Measurements from ENCODE around the gene RDM1. TPM values are rescaled to one million over a fixed set of nuclear protein-coding genes. Genes with fewer than 3 reads are reported as not detected.
A peak's percentile ranks its signal among the peaks of the same experiment; 100 is the strongest.

Gene RDM1
- polyA plus RNA-seq = under 1 TPM; 0.55 TPM

GRCh38 chr17:35930211-35931065 is at the start of gene RDM1:
RDM1 (minus strand) TSS chr17:35930773; CDS start chr17:35930727, 46 bp downstream.
- H3K27ac ChIP-seq (ENCODE audit: low read depth in 2 of 2, low read length in 1 of 2) = no peak within 1 kb of the TSS
- no peaks in the 10 kb centered on the region for H3K9me3 ChIP-seq (ENCODE audit: control insufficient read depth in 2 of 2, insufficient read depth in 1 of 2, low read depth in 1 of 2, low read length in 1 of 2)
- no peaks in the 10 kb centered on the region for H3K36me3 ChIP-seq (ENCODE audit: control insufficient read depth in 2 of 2, insufficient read depth in 2 of 2, low read length in 1 of 2)
- WGBS, 2 donors = 2% methylated on average over 35 of the region's 35 CpGs
- H3K4me3 ChIP-seq (ENCODE audit: low read depth in 1 of 2, low read length in 2 of 2) = peak within 1 kb of the TSS; percentile 31 to 38
- H3K4me1 ChIP-seq (ENCODE audit: control insufficient read depth in 2 of 2, insufficient read depth in 2 of 2, low read length in 1 of 2) = no peaks in the 10 kb centered on the region
- no peaks in the 10 kb centered on the region for H3K27me3 ChIP-seq (ENCODE audit: control insufficient read depth in 1 of 2, insufficient read depth in 2 of 2, low read length in 2 of 2)

- no peaks in the 10 kb centered on the region for H3K9me3 ChIP-seq (ENCODE audit: control insufficient read depth in 2 of 2, insufficient read depth in 1 of 2, low read depth in 1 of 2, low read length in 1 of 2)
- WGBS, 2 donors = 75 to 89% methylated on average over 3 of the region's 3 CpGs
- no peaks in the 10 kb centered on the region for H3K36me3 ChIP-seq (ENCODE audit: control insufficient read depth in 2 of 2, insufficient read depth in 2 of 2, low read length in 1 of 2)
- H3K27ac ChIP-seq (ENCODE audit: low read depth in 2 of 2, low read length in 1 of 2) = no peak overlapping the region
- H3K4me3 ChIP-seq (ENCODE audit: low read depth in 1 of 2, low read length in 2 of 2) = no peak overlapping the region
- H3K27me3 ChIP-seq (ENCODE audit: control insufficient read depth in 1 of 2, insufficient read depth in 2 of 2, low read length in 2 of 2) = no peaks in the 10 kb centered on the region
- no peaks in the 10 kb centered on the region for H3K4me1 ChIP-seq (ENCODE audit: control insufficient read depth in 2 of 2, insufficient read depth in 2 of 2, low read length in 1 of 2)
Observed at GRCh38 chr17:35978346-35978745, 47.8 kb upstream of the RDM1 start.

GRCh38 chr17:35977509-35977908 is 46.9 kb upstream of the RDM1 start:
- no peaks in the 10 kb centered on the region for H3K27me3 ChIP-seq (ENCODE audit: control insufficient read depth in 1 of 2, insufficient read depth in 2 of 2, low read length in 2 of 2)
- 90 to 93% methylated on average over 7 of the region's 7 CpGs for WGBS, 2 donors

GRCh38 chr17:35973333-35974260 is 43.0 kb upstream of the RDM1 start:
- no peaks in the 10 kb centered on the region for H3K27me3 ChIP-seq (ENCODE audit: control insufficient read depth in 1 of 2, insufficient read depth in 2 of 2, low read length in 2 of 2)
- 35 to 46% methylated on average over 10 of the region's 10 CpGs for WGBS, 2 donors
- H3K36me3 ChIP-seq (ENCODE audit: control insufficient read depth in 2 of 2, insufficient read depth in 2 of 2, low read length in 1 of 2) = no peaks in the 10 kb centered on the region
- no peak overlapping the region for H3K27ac ChIP-seq (ENCODE audit: low read depth in 2 of 2, low read length in 1 of 2)
- no peak overlapping the region for H3K4me3 ChIP-seq (ENCODE audit: low read depth in 1 of 2, low read length in 2 of 2)
- H3K4me1 ChIP-seq (ENCODE audit: control insufficient read depth in 2 of 2, insufficient read depth in 2 of 2, low read length in 1 of 2) = no peaks in the 10 kb centered on the region
- no peaks in the 10 kb centered on the region for H3K9me3 ChIP-seq (ENCODE audit: control insufficient read depth in 2 of 2, insufficient read depth in 1 of 2, low read depth in 1 of 2, low read length in 1 of 2)

More at GRCh38 chr17:35977509-35977908, 46.9 kb upstream of the RDM1 start:
- Histone ChIP-seq H3K27ac (ENCODE audit: low read depth in 2 of 2, low read length in 1 of 2) (no peak overlapping the region), H3K4me1 (ENCODE audit: control insufficient read depth in 2 of 2, insufficient read depth in 2 of 2, low read length in 1 of 2) (no peaks in the 10 kb centered on the region), H3K4me3 (ENCODE audit: low read depth in 1 of 2, low read length in 2 of 2) (no peak overlapping the region), H3K9me3 (ENCODE audit: control insufficient read depth in 2 of 2, insufficient read depth in 1 of 2, low read depth in 1 of 2, low read length in 1 of 2) (no peaks in the 10 kb centered on the region), H3K36me3 (ENCODE audit: control insufficient read depth in 2 of 2, insufficient read depth in 2 of 2, low read length in 1 of 2) (no peaks in the 10 kb centered on the region)

- no peaks in the 10 kb centered on the region for H3K9me3 ChIP-seq (ENCODE audit: control insufficient read depth in 2 of 2, insufficient read depth in 1 of 2, low read depth in 1 of 2, low read length in 1 of 2)
- no peaks in the 10 kb centered on the region for H3K4me1 ChIP-seq (ENCODE audit: control insufficient read depth in 2 of 2, insufficient read depth in 2 of 2, low read length in 1 of 2)
- no peaks in the 10 kb centered on the region for H3K27me3 ChIP-seq (ENCODE audit: control insufficient read depth in 1 of 2, insufficient read depth in 2 of 2, low read length in 2 of 2)
- no peak overlapping the region for H3K27ac ChIP-seq (ENCODE audit: low read depth in 2 of 2, low read length in 1 of 2)
- WGBS, 2 donors = 69 to 83% methylated on average over 4 of the region's 4 CpGs
- no peak overlapping the region for H3K4me3 ChIP-seq (ENCODE audit: low read depth in 1 of 2, low read length in 2 of 2)
- no peaks in the 10 kb centered on the region for H3K36me3 ChIP-seq (ENCODE audit: control insufficient read depth in 2 of 2, insufficient read depth in 2 of 2, low read length in 1 of 2)
Observed at GRCh38 chr17:35972945-35973332, 42.4 kb upstream of the RDM1 start.

GRCh38 chr17:35972535-35972934 is 42.0 kb upstream of the RDM1 start:
- Histone ChIP-seq H3K27me3 (ENCODE audit: control insufficient read depth in 1 of 2, insufficient read depth in 2 of 2, low read length in 2 of 2) (no peaks in the 10 kb centered on the region), H3K36me3 (ENCODE audit: control insufficient read depth in 2 of 2, insufficient read depth in 2 of 2, low read length in 1 of 2) (no peaks in the 10 kb centered on the region), H3K9me3 (ENCODE audit: control insufficient read depth in 2 of 2, insufficient read depth in 1 of 2, low read depth in 1 of 2, low read length in 1 of 2) (no peaks in the 10 kb centered on the region), H3K27ac (ENCODE audit: low read depth in 2 of 2, low read length in 1 of 2) (no peak overlapping the region), H3K4me3 (ENCODE audit: low read depth in 1 of 2, low read length in 2 of 2) (no peak overlapping the region), H3K4me1 (ENCODE audit: control insufficient read depth in 2 of 2, insufficient read depth in 2 of 2, low read length in 1 of 2) (no peaks in the 10 kb centered on the region)
- WGBS, 2 donors = 77 to 90% methylated on average over 6 of the region's 6 CpGs

GRCh38 chr17:35972066-35972465 is 41.5 kb upstream of the RDM1 start:
- Histone ChIP-seq H3K4me1 (ENCODE audit: control insufficient read depth in 2 of 2, insufficient read depth in 2 of 2, low read length in 1 of 2) (no peaks in the 10 kb centered on the region), H3K4me3 (ENCODE audit: low read depth in 1 of 2, low read length in 2 of 2) (no peak overlapping the region), H3K36me3 (ENCODE audit: control insufficient read depth in 2 of 2, insufficient read depth in 2 of 2, low read length in 1 of 2) (no peaks in the 10 kb centered on the region), H3K27ac (ENCODE audit: low read depth in 2 of 2, low read length in 1 of 2) (no peak overlapping the region), H3K27me3 (ENCODE audit: control insufficient read depth in 1 of 2, insufficient read depth in 2 of 2, low read length in 2 of 2) (no peaks in the 10 kb centered on the region), H3K9me3 (ENCODE audit: control insufficient read depth in 2 of 2, insufficient read depth in 1 of 2, low read depth in 1 of 2, low read length in 1 of 2) (no peaks in the 10 kb centered on the region)
- 83 to 96% methylated on average over 1 of the region's 1 CpG for WGBS, 2 donors

- Histone ChIP-seq H3K9me3 (ENCODE audit: control insufficient read depth in 2 of 2, insufficient read depth in 1 of 2, low read depth in 1 of 2, low read length in 1 of 2) (no peaks in the 10 kb centered on the region), H3K4me1 (ENCODE audit: control insufficient read depth in 2 of 2, insufficient read depth in 2 of 2, low read length in 1 of 2) (no peaks in the 10 kb centered on the region), H3K27me3 (ENCODE audit: control insufficient read depth in 1 of 2, insufficient read depth in 2 of 2, low read length in 2 of 2) (no peaks in the 10 kb centered on the region), H3K36me3 (ENCODE audit: control insufficient read depth in 2 of 2, insufficient read depth in 2 of 2, low read length in 1 of 2) (no peaks in the 10 kb centered on the region), H3K4me3 (ENCODE audit: low read depth in 1 of 2, low read length in 2 of 2) (no peak overlapping the region), H3K27ac (ENCODE audit: low read depth in 2 of 2, low read length in 1 of 2) (no peak overlapping the region)
- 34 to 38% methylated on average over 8 of the region's 8 CpGs for WGBS, 2 donors
Observed at GRCh38 chr17:35969558-35970380, 39.2 kb upstream of the RDM1 start.

GRCh38 chr17:35968520-35969054 is 38.0 kb upstream of the RDM1 start:
- Histone ChIP-seq H3K27me3 (ENCODE audit: control insufficient read depth in 1 of 2, insufficient read depth in 2 of 2, low read length in 2 of 2) (no peaks in the 10 kb centered on the region), H3K27ac (ENCODE audit: low read depth in 2 of 2, low read length in 1 of 2) (no peak overlapping the region), H3K4me3 (ENCODE audit: low read depth in 1 of 2, low read length in 2 of 2) (no peak overlapping the region), H3K4me1 (ENCODE audit: control insufficient read depth in 2 of 2, insufficient read depth in 2 of 2, low read length in 1 of 2) (no peaks in the 10 kb centered on the region), H3K36me3 (ENCODE audit: control insufficient read depth in 2 of 2, insufficient read depth in 2 of 2, low read length in 1 of 2) (no peaks in the 10 kb centered on the region), H3K9me3 (ENCODE audit: control insufficient read depth in 2 of 2, insufficient read depth in 1 of 2, low read depth in 1 of 2, low read length in 1 of 2) (no peaks in the 10 kb centered on the region)
- 77 to 85% methylated on average over 10 of the region's 10 CpGs for WGBS, 2 donors
